Brain microvascular endothelial cell (primary cell): ENCODE results near the gene CASP3.
"Not testable (repeated sequence)": the region's sequence is repeated elsewhere in the genome, so short reads cannot be mapped to it uniquely, and the experiment has no call there.

Experiments used
- DNase-seq: peaks from one replicate; pipeline ENCODE4 v3.0.0-alpha.2; 2020
- H3K27ac ChIP-seq: fragments of 250-450 bp; sonication (Bioruptor Pico); 2 replicates; pipeline ENCODE4 v1.5.1; 2020; ENCODE audit warnings: mild to moderate bottlenecking, moderate library complexity
- H3K27me3 ChIP-seq: fragments of 250-450 bp; sonication (Bioruptor Pico); replicated peaks from 2 replicates; pipeline ENCODE4 v1.5.1; 2020; ENCODE audit warnings: mild to moderate bottlenecking
- H3K36me3 ChIP-seq: fragments of 250-450 bp; sonication (Bioruptor Pico); replicated peaks from 2 replicates; pipeline ENCODE4 v1.5.1; 2020; ENCODE audit warnings: mild to moderate bottlenecking
- H3K4me3 ChIP-seq: 2 replicates; pipeline ENCODE4 v1.5.1; 2011; ENCODE audit warnings: low read depth, mild to moderate bottlenecking, control low read depth, low read length, moderate library complexity
- CTCF ChIP-seq: IDR thresholded peaks from 2 replicates; pipeline ENCODE4 v1.5.1; 2011; ENCODE audit warnings: low read depth, mild to moderate bottlenecking, moderate library complexity, low read length, control low read depth, inconsistent platforms; ENCODE audit errors: missing control alignments
- in situ Hi-C: cut with HindIII; loops from 2 replicates; pipeline ENCODE4 v1.10.0; 2017; ENCODE audit warnings: low sequenced_read_pairs, low pct_ligation_motif_present

CASP3 gene

GRCh38 chr4:184613405-184613804 lies 35.8 kb downstream of the CASP3 start:
- Histone ChIP-seq H3K36me3 (no peaks in the 10 kb centered on the region), H3K4me3 (no peak overlapping the region), H3K27ac (no peak overlapping the region), H3K27me3 (no peaks in the 10 kb centered on the region)
- in situ Hi-C loops, result no loop called here
- TF ChIP-seq CTCF, result no peak
- DNase-seq, result no peak

GRCh38 chr4:184612074-184612473 lies 37.2 kb downstream of the CASP3 start:
- in situ Hi-C loops, result no loop called here
- no peak for DNase-seq
- no peak overlapping the region for H3K27ac ChIP-seq
- TF ChIP-seq CTCF, result no peak
- H3K4me3 ChIP-seq, result no peak overlapping the region
- H3K27me3 ChIP-seq, result no peaks in the 10 kb centered on the region
- no peaks in the 10 kb centered on the region for H3K36me3 ChIP-seq

GRCh38 chr4:184607429-184607828 lies 41.8 kb downstream of the CASP3 start:
- H3K27me3 ChIP-seq, H3K4me3 ChIP-seq, H3K27ac ChIP-seq, DNase-seq, in situ Hi-C loops, H3K36me3 ChIP-seq: not testable (repeated sequence)

GRCh38 chr4:184602857-184603256 lies 46.4 kb downstream of the CASP3 start:
- H3K4me3 ChIP-seq, in situ Hi-C loops, H3K36me3 ChIP-seq: not testable (repeated sequence)

GRCh38 chr4:184600982-184601381 lies 48.3 kb downstream of the CASP3 start:
- H3K36me3 ChIP-seq, H3K27me3 ChIP-seq, DNase-seq, in situ Hi-C loops, H3K27ac ChIP-seq, H3K4me3 ChIP-seq: not testable (repeated sequence)

More at GRCh38 chr4:184602857-184603256, 46.4 kb downstream of the CASP3 start:
- not testable (repeated sequence) for H3K27ac ChIP-seq, H3K27me3 ChIP-seq, DNase-seq

GRCh38 chr4:184599492-184600135 lies 49.6 kb downstream of the CASP3 start:
- DNase-seq, result peak; percentile 82
- no peak for TF ChIP-seq CTCF
- no peaks in the 10 kb centered on the region for H3K36me3 ChIP-seq
- in situ Hi-C loops, result no loop called here
- no peaks in the 10 kb centered on the region for H3K27me3 ChIP-seq
- H3K27ac ChIP-seq, result no peak overlapping the region
- no peak overlapping the region for H3K4me3 ChIP-seq

- Histone ChIP-seq H3K36me3 (no peaks in the 10 kb centered on the region), H3K27me3 (no peaks in the 10 kb centered on the region), H3K4me3 (no peak overlapping the region), H3K27ac (no peak overlapping the region)
- in situ Hi-C loops, result no loop called here
- peak; percentile 18 for DNase-seq
- no peak for TF ChIP-seq CTCF
Observed at GRCh38 chr4:184598753-184599491, 50.3 kb downstream of the CASP3 start.
